GM13977 (cell line): ENCODE measurements around the gene CNTN5.

Experiments used
- DNase-seq: peaks from one replicate; pipeline ENCODE4 v3.0.0; 2012; ENCODE audit warnings: low spot score
- in situ Hi-C: fragments of 300-500 bp; cut with MboI; formaldehyde crosslinking; loops from one replicate; pipeline ENCODE4 v1.12.0; 2022; ENCODE audit warnings: low sequenced_read_pairs, low pct_unique_long_range_greater_than_20kb, mixed read lengths, inconsistent platforms; ENCODE audit not compliant: unreplicated experiment
- TF ChIP-seq, protein P1 (sequence below): IDR thresholded peaks from 2 replicates; pipeline ENCODE4 v1.5.1; 2012; ENCODE audit warnings: mild to moderate bottlenecking, control low read depth; ENCODE audit not compliant: insufficient read depth; ENCODE audit errors: extremely low read depth, missing control alignments

CNTN5 gene

DNA sequence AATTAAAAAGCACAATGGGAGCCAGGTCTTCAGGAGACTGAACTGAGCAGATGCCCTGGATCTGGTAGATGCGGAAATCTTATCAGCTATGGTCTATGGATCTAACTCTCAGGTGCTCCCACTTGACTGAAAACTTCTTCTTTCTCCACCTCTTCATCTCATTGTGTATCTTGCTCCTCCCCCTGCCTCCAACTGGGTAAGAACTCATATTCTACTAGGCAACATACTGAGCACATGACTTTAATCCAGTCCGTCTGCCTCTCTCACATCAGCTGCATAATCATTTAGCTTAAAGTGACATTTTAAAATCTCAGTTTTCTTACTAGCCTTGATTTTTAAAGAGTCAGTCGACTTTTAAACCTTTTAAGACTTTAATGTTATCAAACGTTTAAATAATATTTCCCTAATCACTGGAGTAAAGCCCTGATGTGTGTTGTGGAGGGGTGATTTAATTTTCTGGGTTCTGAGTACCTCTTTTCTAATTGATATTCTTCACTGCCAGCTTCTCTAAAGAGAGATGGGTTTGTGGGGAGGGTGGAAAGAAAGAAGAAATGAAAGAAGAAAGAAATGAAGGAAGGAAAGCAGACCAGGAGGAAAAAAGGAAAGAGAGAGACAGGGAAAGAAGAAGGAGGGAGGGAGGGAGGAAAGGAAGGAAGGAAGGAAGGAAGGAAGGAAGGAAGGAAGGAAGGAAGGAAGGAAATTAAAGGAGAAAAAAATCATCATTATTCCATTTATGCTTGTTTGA, 1073.5 kb downstream of the CNTN5 start:
- TF ChIP-seq, protein P1, sequence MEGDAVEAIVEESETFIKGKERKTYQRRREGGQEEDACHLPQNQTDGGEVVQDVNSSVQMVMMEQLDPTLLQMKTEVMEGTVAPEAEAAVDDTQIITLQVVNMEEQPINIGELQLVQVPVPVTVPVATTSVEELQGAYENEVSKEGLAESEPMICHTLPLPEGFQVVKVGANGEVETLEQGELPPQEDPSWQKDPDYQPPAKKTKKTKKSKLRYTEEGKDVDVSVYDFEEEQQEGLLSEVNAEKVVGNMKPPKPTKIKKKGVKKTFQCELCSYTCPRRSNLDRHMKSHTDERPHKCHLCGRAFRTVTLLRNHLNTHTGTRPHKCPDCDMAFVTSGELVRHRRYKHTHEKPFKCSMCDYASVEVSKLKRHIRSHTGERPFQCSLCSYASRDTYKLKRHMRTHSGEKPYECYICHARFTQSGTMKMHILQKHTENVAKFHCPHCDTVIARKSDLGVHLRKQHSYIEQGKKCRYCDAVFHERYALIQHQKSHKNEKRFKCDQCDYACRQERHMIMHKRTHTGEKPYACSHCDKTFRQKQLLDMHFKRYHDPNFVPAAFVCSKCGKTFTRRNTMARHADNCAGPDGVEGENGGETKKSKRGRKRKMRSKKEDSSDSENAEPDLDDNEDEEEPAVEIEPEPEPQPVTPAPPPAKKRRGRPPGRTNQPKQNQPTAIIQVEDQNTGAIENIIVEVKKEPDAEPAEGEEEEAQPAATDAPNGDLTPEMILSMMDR = no peak
- no peak for DNase-seq
- in situ Hi-C loops = no loop called here

DNA sequence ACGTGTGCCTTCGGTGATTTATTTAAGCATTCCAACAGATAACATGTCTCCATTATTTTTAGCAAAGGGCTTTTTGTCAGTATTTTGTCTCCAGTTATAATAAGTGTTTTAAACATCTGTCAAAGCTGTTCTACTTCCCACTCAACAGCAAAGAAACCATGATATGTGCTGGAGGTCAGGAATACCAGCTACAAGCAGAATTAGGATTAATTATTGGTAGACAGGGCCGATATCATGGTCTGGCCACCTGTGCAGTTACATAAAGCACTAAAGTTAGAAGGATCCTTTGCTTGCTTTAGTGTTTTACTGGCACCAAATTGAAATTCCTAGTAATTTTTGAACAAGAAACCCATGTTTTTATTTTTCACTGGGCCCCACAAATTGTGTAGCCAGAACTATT, 1075.1 kb downstream of the CNTN5 start:
- no peak for DNase-seq
- in situ Hi-C loops = no loop called here
- TF ChIP-seq, protein P1 = no peak

DNA sequence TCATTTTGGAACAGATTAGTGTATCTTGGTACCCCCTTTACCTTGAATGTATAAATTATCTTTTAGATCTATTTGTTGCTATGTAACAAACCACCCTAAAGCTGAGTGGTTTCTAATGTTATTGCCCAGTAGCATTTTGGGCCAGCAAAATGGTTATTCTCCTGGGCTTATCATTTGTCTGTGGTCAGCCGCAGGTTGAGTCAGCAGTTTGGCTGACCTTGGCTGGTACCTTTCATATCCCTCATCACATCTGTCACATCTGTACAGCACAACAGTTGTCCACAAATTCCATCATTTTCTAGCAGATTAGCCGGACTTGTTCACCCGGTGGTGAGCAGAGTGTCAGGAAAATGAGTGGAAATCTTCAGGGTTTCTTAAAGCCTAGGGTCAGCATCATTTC, 1077.8 kb downstream of the CNTN5 start:
- TF ChIP-seq, protein P1 = no peak
- DNase-seq = no peak
- in situ Hi-C loops = no loop called here

DNA sequence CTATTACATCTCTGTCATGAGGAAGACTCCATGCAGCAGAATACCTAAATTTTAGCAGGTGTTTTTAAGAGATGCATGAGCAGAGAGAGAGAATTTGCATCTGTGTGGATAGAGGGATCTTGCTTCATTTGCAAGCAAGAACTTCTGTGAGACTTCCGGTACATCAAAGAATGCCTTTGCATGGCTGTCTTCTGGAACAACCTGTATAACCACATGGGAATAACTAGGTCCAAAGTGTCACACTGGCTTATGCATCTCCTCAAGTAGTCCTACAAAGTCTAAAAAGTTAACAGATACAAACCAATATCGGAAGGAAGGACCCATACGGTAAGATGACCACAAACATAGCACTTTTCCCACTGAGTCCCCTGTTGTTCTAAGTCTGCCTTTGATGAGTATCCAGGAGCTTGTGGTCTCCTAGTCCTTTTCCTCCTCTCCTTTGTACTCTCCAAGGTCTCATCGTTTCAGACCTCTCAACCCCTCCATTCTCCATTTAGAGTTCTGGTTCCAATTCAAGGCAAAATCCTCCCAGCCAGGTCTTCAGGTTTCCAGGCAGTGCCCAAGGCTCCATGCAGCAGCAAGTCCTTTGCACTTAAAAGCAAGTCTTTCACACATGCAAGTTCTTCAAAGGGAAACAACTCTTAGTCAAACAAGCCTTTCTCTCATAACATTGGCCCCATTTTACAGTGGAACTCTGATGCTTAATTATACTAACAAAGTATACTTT, 1084.7 kb downstream of the CNTN5 start:
- TF ChIP-seq, protein P1 = no peak
- in situ Hi-C loops = no loop called here
- DNase-seq = no peak

DNA sequence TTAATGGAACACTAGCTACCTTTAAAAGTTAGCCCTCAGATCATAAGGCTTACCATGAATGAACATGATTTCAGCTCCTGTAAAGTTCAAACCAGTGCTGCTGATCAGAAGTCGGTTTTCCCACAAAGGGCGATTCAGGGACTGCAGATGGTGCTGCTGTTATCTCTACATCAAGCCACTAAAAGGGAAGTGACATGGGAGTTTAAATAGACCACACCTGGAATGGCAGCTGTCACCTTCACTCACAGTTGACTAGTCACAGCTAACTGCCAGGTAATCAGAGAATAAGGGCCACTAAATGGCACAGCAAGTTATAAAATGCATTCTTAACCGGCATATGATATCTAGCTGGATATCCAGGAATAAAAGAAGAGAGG, 1085.2 kb downstream of the CNTN5 start:
- TF ChIP-seq, protein P1 = no peak
- no peak for DNase-seq

DNA sequence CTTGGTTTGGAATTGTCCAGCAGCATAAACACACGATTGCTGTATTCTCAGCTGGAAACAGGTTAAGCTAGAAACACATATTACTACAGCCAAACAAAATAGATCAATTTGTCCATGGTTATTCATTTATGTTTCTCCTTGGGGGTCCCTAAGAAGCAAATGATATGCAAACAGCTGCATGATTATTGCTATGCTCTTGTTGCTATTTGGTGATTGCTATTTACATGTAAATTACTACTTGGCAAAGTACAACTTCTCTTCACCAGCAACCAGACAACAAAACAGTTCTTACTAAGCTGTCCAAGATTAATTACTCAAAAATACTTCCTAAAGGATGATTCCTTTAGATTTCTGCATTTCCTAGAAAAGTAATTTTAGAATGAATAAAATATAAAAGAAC, 1098.4 kb downstream of the CNTN5 start:
- TF ChIP-seq, protein P1 = no peak
- no peak for DNase-seq
- in situ Hi-C loops = no loop called here

More for the DNA sequence above, 1085.2 kb downstream of the CNTN5 start:
- in situ Hi-C loops = no loop called here
